Measurements from ENCODE around the gene CYP27C1.
"Not testable (repeated sequence)": the region's sequence is repeated elsewhere in the genome, so short reads cannot be mapped to it uniquely, and the experiment has no call there.

CYP27C1 gene, protein sequence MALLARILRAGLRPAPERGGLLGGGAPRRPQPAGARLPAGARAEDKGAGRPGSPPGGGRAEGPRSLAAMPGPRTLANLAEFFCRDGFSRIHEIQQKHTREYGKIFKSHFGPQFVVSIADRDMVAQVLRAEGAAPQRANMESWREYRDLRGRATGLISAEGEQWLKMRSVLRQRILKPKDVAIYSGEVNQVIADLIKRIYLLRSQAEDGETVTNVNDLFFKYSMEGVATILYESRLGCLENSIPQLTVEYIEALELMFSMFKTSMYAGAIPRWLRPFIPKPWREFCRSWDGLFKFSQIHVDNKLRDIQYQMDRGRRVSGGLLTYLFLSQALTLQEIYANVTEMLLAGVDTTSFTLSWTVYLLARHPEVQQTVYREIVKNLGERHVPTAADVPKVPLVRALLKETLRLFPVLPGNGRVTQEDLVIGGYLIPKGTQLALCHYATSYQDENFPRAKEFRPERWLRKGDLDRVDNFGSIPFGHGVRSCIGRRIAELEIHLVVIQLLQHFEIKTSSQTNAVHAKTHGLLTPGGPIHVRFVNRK

DNA sequence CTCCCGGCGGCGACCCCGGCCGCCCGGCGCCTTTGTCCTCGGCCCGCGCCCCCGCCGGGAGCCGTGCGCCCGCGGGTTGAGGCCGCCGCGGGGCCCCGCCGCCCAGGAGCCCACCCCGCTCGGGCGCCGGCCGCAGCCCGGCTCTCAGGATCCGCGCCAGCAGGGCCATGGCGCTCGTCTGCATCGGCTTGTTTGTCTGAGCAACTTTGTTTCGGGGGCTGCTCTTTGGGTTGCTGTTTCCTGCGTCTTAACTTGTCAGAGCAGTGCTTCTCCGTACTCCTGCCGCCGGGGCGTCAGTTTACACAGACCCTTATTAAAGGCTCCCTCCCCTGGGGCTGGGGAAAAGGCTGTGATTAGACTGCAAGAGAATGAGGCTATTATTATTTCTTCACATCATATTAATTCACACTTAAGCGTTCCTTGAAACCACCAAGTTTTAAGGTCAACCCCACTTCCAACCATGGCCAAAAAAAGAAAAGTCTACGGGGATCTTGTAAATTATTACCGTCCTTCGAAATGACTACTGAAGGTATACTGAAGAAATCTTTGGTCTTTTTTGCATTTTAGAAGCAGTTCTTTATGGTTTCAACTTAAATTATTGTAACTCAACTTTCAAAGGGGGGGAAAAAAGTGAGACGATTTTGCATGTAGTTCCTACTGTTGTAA is at the start of gene CYP27C1:
CYP27C1 (minus strand) TSS at position 198 of the 666 bp plus-strand sequence; CDS start at position 169, 29 bp downstream.
- peak; percentile 46 for DNase-seq

DNA sequence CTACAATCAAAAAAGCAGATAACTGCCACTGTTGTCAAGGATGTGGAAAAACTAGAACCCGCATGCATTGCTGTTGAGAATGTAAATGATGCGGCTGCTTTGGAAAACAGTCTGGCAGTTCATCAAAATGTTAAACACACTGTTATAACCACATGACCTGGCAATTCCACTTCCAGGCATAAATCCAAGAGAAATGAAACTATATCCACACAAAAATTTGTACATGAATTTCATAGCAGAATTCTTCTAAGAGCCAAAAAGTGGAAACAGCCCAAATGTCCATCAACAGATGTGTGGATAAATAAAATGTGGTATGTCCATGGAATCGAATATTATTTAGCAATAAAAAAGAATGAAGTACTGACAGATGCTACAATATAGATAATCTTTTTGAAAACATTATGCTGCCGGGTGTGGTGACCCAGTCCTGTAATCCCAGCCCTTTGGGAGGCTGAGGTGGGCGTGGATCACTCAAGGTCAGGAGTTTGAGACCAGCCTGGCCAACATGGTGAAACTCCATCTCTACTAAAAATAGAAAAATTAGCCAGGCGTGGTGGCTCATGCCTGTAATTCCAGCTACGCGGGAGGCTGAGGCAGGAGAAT is 41.8 kb upstream of the CYP27C1 start:
- DNase-seq, result no peak

DNA sequence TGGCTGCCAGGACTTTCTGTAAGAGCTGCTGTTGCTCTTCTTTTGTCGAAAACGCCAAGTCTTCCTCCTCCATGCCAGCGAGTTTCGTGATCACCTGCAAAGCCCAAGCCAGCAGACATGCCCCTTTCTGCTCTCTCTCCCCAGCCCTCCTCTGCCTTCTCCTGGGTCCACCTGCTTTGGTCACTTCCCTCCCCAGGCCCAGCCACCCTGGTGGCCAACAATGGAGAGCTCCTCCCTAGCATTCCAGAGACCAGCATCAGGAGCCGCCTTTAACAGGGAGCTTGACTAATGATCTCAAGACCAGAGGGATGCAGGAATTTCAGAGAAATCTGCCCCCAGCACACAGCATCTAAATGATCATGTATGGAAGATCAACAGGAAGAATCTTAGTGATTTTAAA is 39.3 kb upstream of the CYP27C1 start:
- no peak for DNase-seq

DNA sequence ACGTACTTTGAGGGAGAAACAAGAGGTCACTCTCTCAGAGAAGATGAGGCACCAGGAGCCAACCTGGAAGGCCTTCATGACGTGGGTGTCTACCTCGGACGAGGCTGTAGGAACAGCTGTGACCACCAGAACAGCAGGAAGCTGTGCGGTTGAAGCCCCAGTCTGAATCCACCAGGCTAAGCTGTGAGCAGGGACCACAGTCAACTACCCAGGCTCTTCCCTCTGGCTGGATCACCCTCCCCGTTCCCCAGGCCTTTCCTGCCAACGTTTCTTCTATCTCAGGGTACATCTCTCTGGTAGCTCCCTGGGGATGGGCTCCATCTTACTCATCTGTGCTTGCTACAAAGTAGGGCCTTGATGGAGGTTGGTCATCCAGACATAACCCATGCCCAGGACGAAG is 36.8 kb upstream of the CYP27C1 start:
- no peak for DNase-seq

DNA sequence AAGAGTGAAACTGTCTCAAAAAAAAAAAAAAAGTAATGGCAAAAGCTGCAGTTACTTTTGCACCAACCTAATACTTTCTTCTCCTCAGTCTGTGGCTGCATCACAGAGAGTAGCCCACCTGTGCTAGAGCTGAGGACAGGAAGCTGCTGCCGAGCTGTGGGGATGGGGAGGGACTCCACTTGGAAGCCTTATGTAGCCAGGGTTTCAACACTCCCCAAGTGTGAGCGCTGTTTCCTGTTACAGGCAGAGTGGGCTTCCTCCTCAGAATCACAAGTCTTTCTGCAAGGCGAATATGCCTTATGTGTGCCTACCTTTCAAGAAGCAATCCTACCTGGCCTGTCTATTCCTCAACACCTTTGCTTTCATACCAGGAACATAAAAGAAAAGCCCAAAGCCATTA is 36.3 kb upstream of the CYP27C1 start:
- DNase-seq, result no peak

DNA sequence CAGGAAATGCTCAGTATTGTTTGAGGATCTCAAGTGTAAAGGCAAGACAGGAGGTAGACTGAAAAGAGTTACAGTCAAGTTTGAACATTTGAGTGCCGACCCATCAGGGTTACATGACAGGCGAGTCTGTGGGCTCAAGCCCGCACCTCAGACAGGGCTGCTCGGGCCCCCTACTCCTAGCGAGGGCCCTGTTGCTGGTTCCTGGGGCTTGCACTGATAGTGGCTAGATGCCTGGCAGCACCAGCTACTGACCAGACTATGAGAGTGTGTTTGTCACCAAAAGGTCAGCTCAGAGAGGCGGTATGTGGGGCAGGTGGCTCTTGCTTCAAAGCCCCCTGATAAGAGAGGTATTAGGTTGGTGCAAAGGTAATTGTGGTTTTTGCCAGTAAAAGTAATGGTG is 35.6 kb upstream of the CYP27C1 start:
- no peak for DNase-seq

DNA sequence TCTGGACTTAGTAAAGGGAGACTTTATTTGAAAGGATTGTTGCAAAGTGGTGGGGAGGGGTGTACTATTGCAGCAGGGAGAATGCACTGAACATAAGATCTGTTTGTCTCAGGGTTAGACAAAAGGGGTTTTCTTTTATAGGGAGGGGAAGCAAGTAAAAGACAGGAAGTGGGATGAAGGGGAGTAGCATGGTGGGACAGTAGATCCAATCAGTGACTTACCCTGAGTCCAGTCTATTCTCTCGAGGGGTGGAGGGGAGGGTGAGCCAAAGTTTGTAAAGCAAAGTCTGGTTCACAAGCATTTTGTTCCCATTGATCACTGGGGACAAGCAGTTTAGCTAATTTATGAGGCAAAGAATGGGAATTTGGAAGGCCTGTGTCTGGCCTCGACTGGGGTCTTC is 35.0 kb upstream of the CYP27C1 start:
- no peak for DNase-seq

DNA sequence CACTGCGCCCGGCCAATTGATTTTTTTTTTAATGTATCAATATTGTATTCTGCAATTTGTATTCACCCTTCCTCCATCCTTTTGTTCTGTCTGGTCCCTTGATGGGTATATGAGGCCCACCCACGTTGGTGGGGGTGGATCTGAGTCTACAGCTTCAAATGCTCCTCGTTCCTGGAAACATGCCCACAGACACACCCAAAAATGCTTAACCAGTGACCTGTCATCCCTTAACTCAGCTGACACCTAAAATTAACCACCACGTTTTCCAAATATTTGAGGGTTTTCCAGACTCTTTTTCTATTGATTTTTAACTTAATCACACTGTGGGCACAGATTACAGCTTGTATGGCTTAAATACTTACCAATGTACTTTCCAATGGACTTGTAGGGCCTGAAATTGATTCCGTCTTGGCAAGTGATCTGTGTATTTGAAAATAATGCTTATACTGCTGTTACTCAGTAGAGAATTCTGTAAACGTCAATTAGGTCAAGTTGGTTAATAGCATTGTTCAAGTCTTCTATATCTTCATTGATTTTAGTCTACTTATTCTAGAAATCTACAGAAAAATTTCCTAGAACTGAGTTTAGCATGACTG is 34.4 kb upstream of the CYP27C1 start:
- no peak for DNase-seq

DNA sequence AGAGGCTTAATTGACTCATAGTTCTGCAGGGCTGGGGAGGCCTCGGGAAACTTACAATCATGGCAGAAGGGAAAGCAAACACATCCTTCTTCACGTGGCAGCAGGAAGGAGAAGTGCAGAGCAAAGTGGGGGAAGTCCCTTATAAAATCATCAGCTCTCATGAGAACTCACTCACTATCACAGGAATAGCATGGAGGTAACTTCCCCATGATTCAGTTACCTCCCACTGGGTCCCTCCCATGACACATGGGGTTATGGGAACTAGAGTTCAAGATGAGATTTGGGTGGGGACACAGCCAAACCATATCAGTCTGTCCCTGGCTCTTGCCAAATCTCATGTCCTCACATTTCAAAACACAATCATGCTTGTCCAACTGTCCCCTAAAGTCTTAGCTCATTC is 21.1 kb upstream of the CYP27C1 start:
- not testable (repeated sequence) for DNase-seq

DNA sequence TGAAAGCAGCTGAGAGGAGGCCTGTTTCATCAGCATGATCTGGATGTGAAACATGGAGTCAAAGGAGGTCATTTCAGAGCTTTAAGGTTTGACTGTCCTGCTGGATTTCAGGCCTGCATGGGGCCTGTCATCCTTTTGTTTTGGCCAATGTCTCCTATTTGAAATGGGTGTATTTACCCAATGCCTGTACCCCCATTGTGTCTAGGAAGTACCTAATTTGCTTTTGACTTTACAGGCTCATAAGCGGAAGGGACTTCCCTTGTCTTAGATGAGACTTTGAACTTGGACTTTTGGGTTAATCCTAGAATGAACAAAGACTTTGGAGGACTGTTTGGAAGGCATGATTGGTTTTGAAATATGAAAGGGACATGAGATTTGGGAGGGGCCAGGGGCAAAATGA is 19.3 kb upstream of the CYP27C1 start:
- DNase-seq, result no peak

DNA sequence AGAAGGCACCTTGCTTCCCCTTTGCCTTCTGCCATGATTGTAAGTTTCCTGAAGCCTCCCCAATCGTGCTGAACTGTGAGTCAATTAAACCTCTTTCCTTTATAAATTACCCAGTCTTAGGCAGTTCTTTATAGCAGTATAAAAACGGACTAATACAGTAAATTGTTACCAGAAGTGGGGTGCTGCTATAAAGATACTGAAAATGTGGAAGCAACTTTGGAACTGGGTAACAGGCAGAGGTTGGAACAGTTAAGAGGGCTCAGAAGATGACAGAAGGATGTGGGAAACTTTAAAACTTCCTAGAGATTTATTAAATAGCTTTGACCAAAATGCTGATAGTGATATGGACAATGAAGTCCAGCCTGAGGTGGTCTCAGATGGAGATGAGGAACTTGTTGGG is 17.7 kb upstream of the CYP27C1 start:
- not testable (repeated sequence) for DNase-seq

DNA sequence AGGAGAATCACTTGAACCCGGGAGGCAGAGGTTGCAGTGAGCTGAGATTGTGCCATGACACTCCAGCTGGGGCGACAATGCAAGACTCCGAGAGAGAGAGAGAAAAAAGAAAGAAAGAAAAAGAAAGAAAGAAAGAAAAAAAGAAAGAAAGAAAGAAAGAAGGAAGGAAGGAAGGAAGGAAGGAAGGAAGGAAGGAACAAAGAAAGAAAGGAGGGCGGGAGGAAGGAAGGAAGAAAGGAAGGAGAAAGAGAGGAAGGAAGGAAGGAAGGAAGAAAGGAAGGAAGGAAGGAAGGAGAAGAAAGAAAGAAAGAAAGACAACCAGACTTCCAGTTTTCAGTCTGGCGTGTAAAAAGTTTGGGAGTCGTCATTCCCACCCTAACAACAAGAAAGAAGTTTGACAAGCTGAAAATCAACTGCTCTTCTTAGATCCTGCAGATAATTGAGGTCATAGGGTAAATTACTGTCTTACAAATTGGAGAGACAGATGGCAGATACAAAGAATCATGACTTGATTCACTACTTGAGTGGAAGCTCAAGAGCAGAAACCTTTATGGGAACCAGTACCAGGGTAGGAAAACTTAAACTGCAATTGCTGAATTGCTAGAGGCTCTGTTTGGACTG is 15.1 kb upstream of the CYP27C1 start:
- DNase-seq, result no peak

DNA sequence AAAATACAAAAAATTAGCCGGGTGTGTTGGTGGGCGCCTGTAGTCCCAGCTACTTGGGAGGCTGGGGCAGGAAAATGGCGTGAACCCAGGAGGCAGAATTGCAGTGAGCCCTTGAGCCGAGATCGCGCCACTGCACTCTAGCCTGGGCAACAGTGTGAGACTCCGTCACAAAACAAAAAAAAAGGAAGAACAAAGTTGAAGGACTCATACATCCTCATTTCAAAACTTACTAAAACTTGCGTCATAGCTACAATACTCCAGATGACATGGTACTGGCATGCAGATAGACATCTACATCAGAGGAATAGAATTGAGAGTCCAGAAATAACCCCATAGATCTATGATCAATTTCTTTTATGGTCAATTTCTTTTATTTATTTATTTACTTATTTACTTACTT is 13.6 kb upstream of the CYP27C1 start:
- no peak for DNase-seq

DNA sequence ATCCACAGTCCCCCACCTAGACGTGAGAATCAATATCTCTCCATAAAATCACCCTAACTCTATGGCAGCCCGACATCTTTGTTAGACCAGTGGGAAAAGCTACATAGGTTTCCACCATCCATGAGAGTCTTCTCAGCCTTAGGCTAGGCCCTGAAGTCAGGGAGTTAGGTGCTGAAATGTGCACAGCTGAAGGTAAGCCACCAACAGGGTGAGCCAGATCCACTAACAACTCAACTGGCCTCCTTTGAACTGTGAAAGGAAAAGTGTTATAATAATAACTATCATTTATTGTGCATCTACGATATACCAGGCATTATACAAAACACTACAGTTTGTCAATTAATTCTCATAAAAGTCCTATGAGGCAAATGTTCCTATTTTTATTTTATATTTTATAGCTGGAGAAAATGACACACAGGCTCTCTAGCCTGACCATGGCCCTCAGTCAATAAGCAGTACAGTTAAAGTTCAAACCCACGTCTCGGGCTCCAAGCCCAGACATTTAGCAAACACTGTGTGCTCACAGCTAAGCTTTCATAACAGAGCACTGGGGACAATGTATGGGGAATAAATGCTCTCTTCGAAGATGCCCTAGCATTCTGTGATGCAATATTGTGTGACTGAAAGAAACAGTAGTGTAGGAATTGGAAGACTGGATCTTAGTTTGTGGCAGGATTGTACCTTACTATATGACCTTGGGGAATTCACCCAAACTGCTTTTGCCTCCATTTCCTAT is 11.2 kb upstream of the CYP27C1 start:
- no peak for DNase-seq

DNA sequence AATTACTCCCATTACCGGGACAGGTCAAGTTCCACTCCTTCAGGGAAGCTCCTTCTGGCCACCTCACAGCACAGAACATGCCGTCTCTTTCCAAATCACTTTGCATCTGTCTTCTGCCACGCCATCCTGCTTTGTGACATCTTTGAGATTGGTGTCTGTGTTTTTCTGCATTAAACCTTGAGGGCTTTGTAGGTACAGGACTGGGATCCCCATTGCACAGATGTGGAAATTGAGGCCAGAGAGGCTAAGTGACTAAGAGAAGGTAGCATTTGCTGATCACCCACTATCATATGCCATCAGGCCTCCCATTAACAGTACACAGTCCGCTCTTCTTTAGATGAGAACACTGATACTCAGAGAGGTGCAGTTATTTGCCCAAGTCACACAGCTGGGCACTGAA is 9.5 kb upstream of the CYP27C1 start:
- no peak for DNase-seq

DNA sequence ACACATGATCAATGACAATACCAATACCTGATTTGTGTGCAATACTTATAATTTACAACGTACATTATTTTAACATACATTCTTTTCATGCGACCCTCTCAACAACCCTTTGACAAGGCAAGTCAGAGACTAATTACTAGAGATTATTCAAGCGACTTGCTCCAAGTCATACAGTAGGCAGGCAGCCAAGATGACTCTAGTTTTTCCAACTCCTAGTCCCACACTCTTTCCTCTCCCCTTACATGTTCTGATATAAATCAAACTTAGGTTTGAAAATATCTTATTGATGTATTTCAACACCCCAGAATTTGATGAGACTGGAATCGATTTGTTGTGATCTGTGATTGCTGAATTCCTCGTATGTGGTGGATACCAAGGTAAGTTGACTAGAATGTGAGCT is 8.0 kb upstream of the CYP27C1 start:
- DNase-seq, result no peak

DNA sequence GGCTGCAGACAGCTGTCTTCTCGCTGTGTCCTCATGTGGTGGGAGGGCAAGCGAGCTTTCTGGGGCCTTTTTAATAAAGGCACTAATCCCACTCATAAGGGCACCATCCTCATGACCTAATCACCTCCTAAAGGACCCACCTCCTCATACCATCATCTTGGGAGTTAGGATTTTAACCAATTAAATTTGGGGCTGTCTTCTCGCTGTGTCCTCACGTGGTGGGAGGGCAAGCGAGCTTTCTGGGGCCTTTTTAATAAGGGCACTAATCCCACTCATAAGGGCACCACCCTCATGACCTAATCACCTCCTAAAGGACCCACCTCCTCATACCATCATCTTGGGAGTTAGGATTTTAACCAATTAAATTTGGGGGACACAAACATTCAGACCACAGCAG is 7.2 kb upstream of the CYP27C1 start:
- not testable (repeated sequence) for DNase-seq

DNA sequence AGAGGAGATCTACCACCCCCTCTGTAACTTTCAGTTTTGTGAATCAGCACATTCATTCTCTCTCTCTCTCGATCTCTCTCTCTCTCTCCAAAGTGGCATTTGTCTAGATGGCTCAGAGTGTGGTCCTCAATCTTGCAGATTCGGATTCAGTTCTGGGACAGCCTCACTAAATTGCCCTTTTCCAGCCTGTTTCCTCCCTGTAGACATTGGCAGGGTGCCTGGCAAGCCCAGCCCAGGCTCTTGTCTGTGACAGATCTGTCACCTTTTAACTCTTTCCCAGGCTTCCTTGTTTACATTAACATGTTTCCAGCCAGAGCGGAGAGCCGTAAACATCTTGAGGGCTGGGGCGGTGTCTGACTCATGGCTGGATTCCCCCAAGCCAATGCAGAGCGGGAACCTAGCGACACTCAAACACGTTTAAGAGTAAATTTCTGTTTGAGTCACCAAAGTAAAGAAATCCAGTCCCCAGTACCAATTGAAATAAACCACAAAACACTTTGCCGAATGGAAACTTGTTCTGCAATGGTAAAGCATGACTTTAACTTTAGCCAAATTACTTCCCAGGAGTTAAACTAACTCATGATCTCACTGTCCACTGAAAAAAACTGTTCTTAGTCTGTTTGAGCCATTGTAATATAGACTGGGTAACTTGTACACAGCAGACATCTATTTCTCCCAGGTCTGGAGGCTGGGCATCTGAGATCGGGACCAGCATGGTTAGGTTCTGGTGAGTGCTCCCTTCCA is 6.6 kb upstream of the CYP27C1 start:
- peak; percentile 88 for DNase-seq

DNA sequence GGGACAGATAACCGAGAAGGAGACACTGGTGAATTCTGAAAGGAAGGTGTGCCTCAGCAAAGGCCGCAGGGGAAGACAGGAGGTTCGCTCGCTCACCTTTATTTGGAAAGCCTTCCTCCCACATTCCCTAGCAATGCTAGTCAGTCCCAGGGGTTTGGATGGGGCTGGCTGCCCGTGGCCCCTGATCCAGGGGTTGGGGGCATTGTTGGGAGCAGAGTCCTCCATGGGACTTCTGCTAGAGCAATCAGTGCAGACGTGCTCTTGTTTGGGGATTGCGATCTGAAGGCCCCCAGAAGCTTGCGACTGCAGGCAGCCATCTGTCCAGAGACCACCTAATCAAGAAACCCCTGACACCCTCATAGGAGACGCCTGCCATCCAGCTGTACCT is 6.0 kb upstream of the CYP27C1 start:
- no peak for DNase-seq

DNA sequence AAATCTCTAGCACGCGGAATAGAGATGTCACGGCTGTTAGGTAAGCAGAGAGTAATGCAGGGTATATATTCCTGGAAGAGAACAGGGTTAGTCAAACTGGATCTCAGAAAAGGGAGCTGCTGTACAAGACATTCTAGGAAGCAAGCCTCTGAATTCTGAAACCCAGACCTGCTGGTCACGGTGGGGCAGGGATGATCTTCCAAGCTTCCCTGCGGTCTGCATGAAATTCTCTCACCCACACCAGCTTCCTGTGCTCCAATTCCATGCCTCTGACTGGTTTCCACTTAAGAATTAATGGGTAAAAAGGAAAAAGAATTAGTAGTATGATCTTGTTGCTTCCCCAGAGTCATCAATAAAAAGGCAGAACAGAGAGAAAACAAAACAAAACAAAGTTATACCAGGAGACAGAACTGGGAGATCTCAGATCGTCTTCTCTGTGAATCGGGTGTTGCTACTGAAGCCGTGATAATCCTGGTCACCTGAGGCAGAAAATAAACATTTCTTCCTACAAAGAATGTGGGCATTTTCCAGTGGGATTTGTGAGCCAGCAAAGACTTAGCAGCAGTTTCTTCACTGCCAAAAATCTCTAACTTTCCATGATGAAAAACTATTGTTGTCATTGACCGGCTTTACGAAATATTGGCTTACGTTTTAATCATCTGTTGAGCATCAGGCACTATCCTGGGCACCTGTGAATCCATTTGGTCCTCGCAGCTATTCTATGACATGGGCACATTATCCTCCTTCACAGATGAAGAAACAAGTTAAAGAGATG is 5.3 kb upstream of the CYP27C1 start:
- peak; percentile 43 for DNase-seq

DNA sequence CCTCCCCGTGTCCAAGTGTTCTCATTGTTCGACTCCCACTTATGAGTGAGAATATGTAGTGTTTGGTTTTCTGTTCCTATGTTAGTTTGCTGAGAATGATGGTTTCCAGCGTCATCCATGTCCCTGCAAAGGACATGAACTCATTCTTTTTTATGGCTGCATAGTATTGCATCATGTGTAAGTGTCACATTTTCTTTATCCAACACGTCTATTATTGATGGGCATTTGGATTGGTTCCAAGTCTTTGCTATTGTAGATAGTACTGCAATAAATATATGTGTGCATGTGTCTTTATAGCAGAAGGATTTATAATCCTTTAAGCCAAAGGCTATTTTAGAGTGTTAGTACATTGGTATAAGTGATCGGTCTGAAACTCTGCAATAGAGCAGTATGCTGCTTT is 4.0 kb upstream of the CYP27C1 start:
- not testable (repeated sequence) for DNase-seq

Data from amniotic stem cell (primary cell).